Breast epithelium (tissue), 4 donors: ENCODE results near the gene CCIN. TPM values are rescaled to one million over a fixed set of nuclear protein-coding genes. Genes with fewer than 3 reads are reported as not detected.

ENCODE experiments used
- DNase-seq, 2 donors: peaks; one replicate each; pipeline ENCODE4 v3.0.0-alpha.2; 2019; ENCODE audit warnings: low spot score in 2 of 2
- H3K27ac ChIP-seq, 2 donors: fragments of 200-600 bp; sonication (generic) in 1 of 2; one replicate each; pipeline ENCODE4 v1.5.1; 2016 to 2019; ENCODE audit warnings: mild to moderate bottlenecking in 1 of 2
- H3K27me3 ChIP-seq, 2 donors: fragments of 200-600 bp; sonication (generic) in 1 of 2; one replicate each; pipeline versions ENCODE4 v1.5.1 to v1.6.0; 2017 to 2019; ENCODE audit warnings: control low read depth in 1 of 2, mild to moderate bottlenecking in 1 of 2
- H3K36me3 ChIP-seq: fragments of 200-600 bp; one replicate; pipeline ENCODE4 v1.5.1; 2019
- H3K4me1 ChIP-seq, 2 donors: fragments of 200-600 bp; sonication (generic); one replicate each; pipeline ENCODE4 v1.5.1; 2016 to 2019; ENCODE audit warnings: control low read depth in 1 of 2
- H3K4me3 ChIP-seq, 3 donors: fragments of 200-600 bp; sonication (generic); 1 replicate in 2 of 3; 2 replicates in 1 of 3; pipeline ENCODE4 v1.5.1; 2016 to 2019; ENCODE audit warnings: mild to moderate bottlenecking in 3 of 3, moderate library complexity in 2 of 3
- H3K9me3 ChIP-seq, 2 donors: fragments of 200-600 bp; sonication (generic) in 1 of 2; one replicate each; pipeline ENCODE4 v1.5.1; 2016 to 2019; ENCODE audit warnings: control low read depth in 1 of 2
- CTCF ChIP-seq, 3 donors: fragments of 450-650 bp; IDR thresholded peaks; one replicate each; pipeline ENCODE4 v1.5.1; 2016 to 2017; ENCODE audit warnings: antibody characterized with exemption in 3 of 3, mild to moderate bottlenecking in 3 of 3, moderate library complexity in 3 of 3
- POLR2A ChIP-seq: fragments of 450-650 bp; IDR thresholded peaks from one replicate; pipeline ENCODE4 v1.6.1; 2016; ENCODE audit warnings: antibody characterized with exemption, mild to moderate bottlenecking, moderate library complexity
- POLR2AphosphoS5 ChIP-seq, 3 donors: sonication (generic); formaldehyde crosslinking; IDR thresholded peaks; one replicate each; pipeline ENCODE4 v1.6.1; 2017; ENCODE audit warnings: antibody characterized with exemption in 3 of 3
- intact Hi-C: fragments of 100-400 bp; cut with DNase I; formaldehyde crosslinking; loops from one replicate; pipeline ENCODE4 v1.15.1; 2023; ENCODE audit warnings: low total_unique reads
- total RNA-seq, 3 donors: library from RNA; depleted of rRNA; stranded (reverse); fragments of >200 nt; gene quantifications; one replicate each; pipeline ENCODE4 v1.1.0, GENCODE V29; 2016

CCIN gene
- total RNA-seq, 3 donors from 2014 or later = 0.80 TPM; not detected in 2

- H3K4me1 ChIP-seq = peaks cover 4 to 8% of the 10 kb centered on the region in 2 donors
- DNase-seq = no peak
- no peaks in the 10 kb centered on the region for H3K36me3 ChIP-seq
- H3K27me3 ChIP-seq = no peaks in the 10 kb centered on the region
- intact Hi-C loops = no loop called here
- H3K27ac ChIP-seq = peak overlapping the region in 1 of 2 donors; percentile 73
- no peak for TF ChIP-seq POLR2A
- no peak for TF ChIP-seq POLR2AphosphoS5 (IDR thresholded peaks at IDR 0.05)
- TF ChIP-seq CTCF (IDR thresholded peaks at IDR 0.05) = no peak
- no peaks in the 10 kb centered on the region for H3K9me3 ChIP-seq
- H3K4me3 ChIP-seq = no peak overlapping the region
These were observed 18.4 kb upstream of the CCIN start for GRCh38 chr9:36150574-36151315.

GRCh38 chr9:36151316-36152210 lies 17.6 kb upstream of the CCIN start:
- Histone ChIP-seq H3K27me3 (no peaks in the 10 kb centered on the region), H3K4me1 (peaks cover 4 to 8% of the 10 kb centered on the region in 2 donors), H3K27ac (peak overlapping the region; percentile 29 to 73), H3K9me3 (no peaks in the 10 kb centered on the region), H3K36me3 (no peaks in the 10 kb centered on the region), H3K4me3 (no peak overlapping the region)
- TF ChIP-seq POLR2A = no peak
- peak in 1 of 3 donors; percentile 34 for TF ChIP-seq POLR2AphosphoS5 (IDR thresholded peaks at IDR 0.05)
- no peak for DNase-seq
- intact Hi-C loops = no loop called here

GRCh38 chr9:36152741-36153438 lies 16.3 kb upstream of the CCIN start:
- no peak overlapping the region for H3K4me3 ChIP-seq
- no peak for TF ChIP-seq POLR2A
- TF ChIP-seq POLR2AphosphoS5 (IDR thresholded peaks at IDR 0.05) = no peak
- no peak for TF ChIP-seq CTCF (IDR thresholded peaks at IDR 0.05)
- H3K27me3 ChIP-seq = no peaks in the 10 kb centered on the region
- H3K36me3 ChIP-seq = no peaks in the 10 kb centered on the region
- no peaks in the 10 kb centered on the region for H3K9me3 ChIP-seq
- peaks cover 4 to 5% of the 10 kb centered on the region in 2 donors for H3K4me1 ChIP-seq
- intact Hi-C loops = no loop called here
- H3K27ac ChIP-seq = peak overlapping the region; percentile 67 to 86
- DNase-seq = no peak

GRCh38 chr9:36153746-36154145 lies 15.4 kb upstream of the CCIN start:
- no peak overlapping the region for H3K4me3 ChIP-seq
- H3K27me3 ChIP-seq = no peaks in the 10 kb centered on the region
- peak overlapping the region; percentile 67 to 86 for H3K27ac ChIP-seq
- H3K36me3 ChIP-seq = no peaks in the 10 kb centered on the region
- no peak for DNase-seq
- no peaks in the 10 kb centered on the region for H3K9me3 ChIP-seq
- TF ChIP-seq POLR2AphosphoS5 (IDR thresholded peaks at IDR 0.05) = no peak
- TF ChIP-seq CTCF (IDR thresholded peaks at IDR 0.05) = no peak
- TF ChIP-seq POLR2A = no peak
- peaks cover 0 to 4% of the 10 kb centered on the region in 2 donors for H3K4me1 ChIP-seq
- intact Hi-C loops = no loop called here

GRCh38 chr9:36154331-36154952 lies 14.7 kb upstream of the CCIN start:
- DNase-seq = peak in 1 of 2 donors; percentile 37
- Histone ChIP-seq H3K4me3 (no peak overlapping the region), H3K9me3 (no peaks in the 10 kb centered on the region), H3K27me3 (no peaks in the 10 kb centered on the region), H3K27ac (peak overlapping the region; percentile 67 to 86), H3K4me1 (no peaks in the 10 kb centered on the region), H3K36me3 (no peaks in the 10 kb centered on the region)
- intact Hi-C loops = no loop called here
- TF ChIP-seq POLR2AphosphoS5 (IDR thresholded peaks at IDR 0.05) (no peak), CTCF (IDR thresholded peaks at IDR 0.05) (no peak), POLR2A (no peak)
